Measurements from ENCODE around the gene LNX1.

DNA sequence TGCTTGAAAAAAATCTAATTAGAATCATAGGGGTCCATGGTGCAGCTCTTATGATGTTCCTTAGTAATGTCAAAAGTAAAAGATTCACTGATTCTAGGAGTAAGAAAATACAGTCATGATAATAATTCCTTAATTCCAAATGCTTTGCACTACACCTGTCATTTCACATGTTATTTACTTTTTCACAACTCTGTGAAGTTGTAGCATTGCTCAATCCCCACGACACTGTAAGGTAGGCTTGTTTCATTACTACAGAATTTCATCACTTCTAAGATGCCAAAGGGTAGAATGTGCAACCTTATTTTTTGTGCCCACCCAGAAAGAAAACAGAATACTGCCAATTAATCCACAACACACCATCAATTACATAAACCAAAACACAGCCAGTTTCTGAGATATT, 46.1 kb upstream of the LNX1 start:
- TF ChIP-seq, protein P1, sequence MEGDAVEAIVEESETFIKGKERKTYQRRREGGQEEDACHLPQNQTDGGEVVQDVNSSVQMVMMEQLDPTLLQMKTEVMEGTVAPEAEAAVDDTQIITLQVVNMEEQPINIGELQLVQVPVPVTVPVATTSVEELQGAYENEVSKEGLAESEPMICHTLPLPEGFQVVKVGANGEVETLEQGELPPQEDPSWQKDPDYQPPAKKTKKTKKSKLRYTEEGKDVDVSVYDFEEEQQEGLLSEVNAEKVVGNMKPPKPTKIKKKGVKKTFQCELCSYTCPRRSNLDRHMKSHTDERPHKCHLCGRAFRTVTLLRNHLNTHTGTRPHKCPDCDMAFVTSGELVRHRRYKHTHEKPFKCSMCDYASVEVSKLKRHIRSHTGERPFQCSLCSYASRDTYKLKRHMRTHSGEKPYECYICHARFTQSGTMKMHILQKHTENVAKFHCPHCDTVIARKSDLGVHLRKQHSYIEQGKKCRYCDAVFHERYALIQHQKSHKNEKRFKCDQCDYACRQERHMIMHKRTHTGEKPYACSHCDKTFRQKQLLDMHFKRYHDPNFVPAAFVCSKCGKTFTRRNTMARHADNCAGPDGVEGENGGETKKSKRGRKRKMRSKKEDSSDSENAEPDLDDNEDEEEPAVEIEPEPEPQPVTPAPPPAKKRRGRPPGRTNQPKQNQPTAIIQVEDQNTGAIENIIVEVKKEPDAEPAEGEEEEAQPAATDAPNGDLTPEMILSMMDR (conservative IDR thresholded peaks at IDR 0.05; ENCODE audit: low read length), result no peak
- no peak for TF ChIP-seq EZH2phosphoT487 (IDR thresholded peaks at IDR 0.05; ENCODE audit: borderline replicate concordance)

Measured in Loucy (cell line).